Esophagus muscularis mucosa (tissue), 4 donors: ENCODE measurements around the gene PARK7. TPM values are rescaled to one million over a fixed set of nuclear protein-coding genes. Genes with fewer than 3 reads are reported as not detected.

Experiments used
- DNase-seq: peaks from one replicate; pipeline ENCODE4 v3.0.0-alpha.2; 2017; ENCODE audit errors: extremely low spot score
- H3K27ac ChIP-seq, 4 donors: fragments of 200-600 bp; sonication (generic); replicated peaks in 1 of 4; 1 replicate in 3 of 4; 2 replicates in 1 of 4; pipeline ENCODE4 v1.5.1; 2016 to 2019; ENCODE audit warnings: mild to moderate bottlenecking in 1 of 4
- H3K27me3 ChIP-seq, 4 donors: fragments of 200-600 bp; sonication (generic); one replicate each; pipeline versions ENCODE4 v1.5.1 to v1.6.0; 2016 to 2019
- H3K36me3 ChIP-seq, 4 donors: fragments of 200-600 bp; sonication (generic); one replicate each; pipeline ENCODE4 v1.5.1; 2016 to 2019
- H3K4me1 ChIP-seq, 4 donors: fragments of 200-600 bp; sonication (generic); one replicate each; pipeline ENCODE4 v1.5.1; 2016 to 2019
- H3K4me3 ChIP-seq, 4 donors: fragments of 200-600 bp; sonication (generic); 1 replicate in 2 of 4; 2 replicates in 2 of 4; pipeline ENCODE4 v1.5.1; 2016 to 2019; ENCODE audit warnings: mild to moderate bottlenecking in 4 of 4, moderate library complexity in 1 of 4
- H3K9me3 ChIP-seq, 4 donors: fragments of 200-600 bp; sonication (generic); 1 replicate in 3 of 4; 2 replicates in 1 of 4; pipeline ENCODE4 v1.5.1; 2016 to 2019
- EP300 ChIP-seq: sonication (generic); formaldehyde crosslinking; IDR thresholded peaks from one replicate; pipeline ENCODE4 v1.6.1; 2017; ENCODE audit warnings: antibody characterized with exemption
- POLR2A ChIP-seq: fragments of 450-650 bp; IDR thresholded peaks from one replicate; pipeline ENCODE4 v1.6.1; 2017; ENCODE audit warnings: antibody characterized with exemption, moderate library complexity, mild to moderate bottlenecking, low read depth
- POLR2AphosphoS5 ChIP-seq, 2 donors: sonication (generic); formaldehyde crosslinking; IDR thresholded peaks; one replicate each; pipeline ENCODE4 v1.6.1; 2017; ENCODE audit warnings: antibody characterized with exemption in 2 of 2
- WGBS: methylation state at CpG from one replicate; pipeline ENCODE4 v1.1.5; 2018; 5-methylcytosine and 5-hydroxymethylcytosine counted together
- intact Hi-C: fragments of 100-400 bp; cut with DNase I; formaldehyde crosslinking; loops from one replicate; pipeline ENCODE4 v1.15.1; 2023
- total RNA-seq, 4 donors: library from RNA; depleted of rRNA; stranded (reverse); fragments of >200 nt; gene quantifications; one replicate each; pipeline versions ENCODE4 v1.1.0 to v1.2.1, GENCODE V29; 2016
- TF ChIP-seq, protein P1 (sequence below), 3 experiments: fragments of 200-600 bp in 2 of 3; fragments of 450-650 bp in 1 of 3; sonication (generic) in 2 of 3; IDR thresholded peaks; one replicate each; pipeline ENCODE4 v1.5.1; 2017 to 2019; ENCODE audit warnings: antibody characterized with exemption in 3 of 3, mild to moderate bottlenecking in 2 of 3, moderate library complexity in 1 of 3

The PARK7 gene
- total RNA-seq, 4 donors from 2014 or later: 201 to 229 (median 212) TPM

DNA sequence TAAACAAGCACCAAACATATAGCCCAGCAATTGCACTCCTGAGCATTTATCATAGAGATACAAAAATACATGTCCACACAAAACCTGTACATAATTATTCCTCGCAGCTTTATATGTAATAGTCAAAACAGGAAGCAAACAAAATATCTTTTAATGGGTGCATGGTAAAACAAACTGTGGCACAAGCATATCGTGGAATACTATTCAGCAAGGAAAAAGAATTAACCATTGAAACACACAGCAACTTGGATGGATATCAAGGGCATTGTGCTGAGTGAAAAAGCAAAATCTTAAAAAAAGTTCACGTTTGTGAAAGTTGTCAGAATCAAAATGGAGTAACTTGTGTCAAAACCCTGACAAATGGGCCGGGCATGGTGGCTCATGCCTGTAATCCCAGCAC is 33.3 kb upstream of the PARK7 start:
- Histone ChIP-seq H3K4me3 (no peak overlapping the region), H3K9me3 (no peaks in the 10 kb centered on the region), H3K27me3 (peaks cover 0 to 61% (median 5%) of the 10 kb centered on the region in 4 donors), H3K36me3 (no peaks in the 10 kb centered on the region), H3K4me1 (no peaks in the 10 kb centered on the region), H3K27ac (no peak overlapping the region)
- intact Hi-C loops: no loop called here
- DNase-seq: no peak
- TF ChIP-seq, protein P1, sequence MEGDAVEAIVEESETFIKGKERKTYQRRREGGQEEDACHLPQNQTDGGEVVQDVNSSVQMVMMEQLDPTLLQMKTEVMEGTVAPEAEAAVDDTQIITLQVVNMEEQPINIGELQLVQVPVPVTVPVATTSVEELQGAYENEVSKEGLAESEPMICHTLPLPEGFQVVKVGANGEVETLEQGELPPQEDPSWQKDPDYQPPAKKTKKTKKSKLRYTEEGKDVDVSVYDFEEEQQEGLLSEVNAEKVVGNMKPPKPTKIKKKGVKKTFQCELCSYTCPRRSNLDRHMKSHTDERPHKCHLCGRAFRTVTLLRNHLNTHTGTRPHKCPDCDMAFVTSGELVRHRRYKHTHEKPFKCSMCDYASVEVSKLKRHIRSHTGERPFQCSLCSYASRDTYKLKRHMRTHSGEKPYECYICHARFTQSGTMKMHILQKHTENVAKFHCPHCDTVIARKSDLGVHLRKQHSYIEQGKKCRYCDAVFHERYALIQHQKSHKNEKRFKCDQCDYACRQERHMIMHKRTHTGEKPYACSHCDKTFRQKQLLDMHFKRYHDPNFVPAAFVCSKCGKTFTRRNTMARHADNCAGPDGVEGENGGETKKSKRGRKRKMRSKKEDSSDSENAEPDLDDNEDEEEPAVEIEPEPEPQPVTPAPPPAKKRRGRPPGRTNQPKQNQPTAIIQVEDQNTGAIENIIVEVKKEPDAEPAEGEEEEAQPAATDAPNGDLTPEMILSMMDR (IDR thresholded peaks at IDR 0.05): no peak
- TF ChIP-seq POLR2AphosphoS5 (IDR thresholded peaks at IDR 0.05) (no peak), EP300 (no peak), POLR2A (no peak)
- 82% methylated on average over 4 of the region's 4 CpGs for whole genome bisulfite sequencing

DNA sequence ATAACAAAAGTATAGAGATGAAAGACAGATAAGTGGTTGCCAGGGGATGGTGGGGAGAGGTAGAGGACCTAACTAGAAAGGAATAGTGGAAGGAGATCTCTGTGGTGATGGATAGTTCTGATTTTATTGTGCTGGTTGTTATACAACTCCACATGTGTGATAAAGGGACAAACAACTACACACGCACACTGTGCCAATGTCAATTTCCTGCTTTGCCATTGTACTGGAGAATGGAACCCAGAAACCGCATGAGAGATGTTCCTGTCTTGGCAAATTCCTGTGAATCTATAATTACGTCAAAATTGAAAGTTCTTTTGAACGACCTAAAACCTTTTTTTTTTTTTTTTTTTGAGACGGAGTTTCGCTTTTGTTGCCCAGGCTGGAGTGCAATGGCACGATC is 31.9 kb upstream of the PARK7 start:
- intact Hi-C loops: no loop called here
- Histone ChIP-seq H3K9me3 (no peaks in the 10 kb centered on the region), H3K4me1 (no peaks in the 10 kb centered on the region), H3K27me3 (peaks cover 0 to 73% (median 5%) of the 10 kb centered on the region in 4 donors), H3K4me3 (no peak overlapping the region), H3K36me3 (no peaks in the 10 kb centered on the region), H3K27ac (no peak overlapping the region)
- DNase-seq: no peak
- WGBS: 67% methylated on average over 7 of the region's 7 CpGs
- no peak for TF ChIP-seq EP300
- TF ChIP-seq, protein P1 (IDR thresholded peaks at IDR 0.05): no peak
- no peak for TF ChIP-seq POLR2A
- TF ChIP-seq POLR2AphosphoS5 (IDR thresholded peaks at IDR 0.05): no peak

DNA sequence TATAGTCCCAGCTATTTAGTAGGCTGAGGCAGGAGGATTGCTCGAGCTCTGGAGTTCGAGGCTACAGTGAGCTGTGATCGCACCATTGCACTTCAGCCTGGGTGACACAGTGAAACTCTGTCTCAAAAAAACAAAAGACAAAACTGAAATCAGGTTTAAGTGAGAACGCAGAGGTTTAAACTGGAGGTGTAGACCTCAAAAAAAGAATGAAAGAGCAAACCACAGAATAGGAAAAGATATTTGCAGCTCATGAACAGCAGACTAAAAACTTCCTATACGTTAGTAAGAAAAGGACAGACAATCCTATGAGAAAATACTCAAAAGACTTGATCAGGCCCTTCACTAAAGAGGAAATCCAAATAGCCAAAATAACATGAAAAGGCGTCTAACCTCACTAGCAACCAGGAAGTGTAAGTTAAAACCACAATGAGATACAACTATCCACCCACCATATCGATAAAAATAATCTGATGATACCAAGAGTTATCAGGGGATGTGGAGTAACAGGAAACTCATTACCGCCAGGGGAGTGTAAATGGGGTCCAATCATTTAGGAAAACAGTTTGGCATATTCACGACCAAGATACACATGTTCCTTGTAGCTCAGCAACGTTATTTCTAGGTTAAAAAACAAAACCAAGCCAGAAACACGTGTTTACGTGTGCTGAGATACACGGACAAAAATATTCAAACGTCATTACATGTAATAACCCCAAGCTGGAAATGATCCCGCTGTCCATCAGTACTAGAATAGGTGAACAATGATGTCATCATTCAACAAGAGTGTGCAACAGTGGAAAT is 30.7 kb upstream of the PARK7 start:
- intact Hi-C loops: no loop called here
- no peak for DNase-seq
- 81% methylated on average over 15 of the region's 15 CpGs for WGBS
- Histone ChIP-seq H3K9me3 (no peaks in the 10 kb centered on the region), H3K4me3 (no peak overlapping the region), H3K4me1 (no peaks in the 10 kb centered on the region), H3K36me3 (no peaks in the 10 kb centered on the region), H3K27ac (no peak overlapping the region), H3K27me3 (peaks cover 0 to 70% (median 2%) of the 10 kb centered on the region in 4 donors)
- TF ChIP-seq, protein P1 (IDR thresholded peaks at IDR 0.05): no peak
- TF ChIP-seq EP300 (no peak), POLR2A (no peak), POLR2AphosphoS5 (IDR thresholded peaks at IDR 0.05) (no peak)

DNA sequence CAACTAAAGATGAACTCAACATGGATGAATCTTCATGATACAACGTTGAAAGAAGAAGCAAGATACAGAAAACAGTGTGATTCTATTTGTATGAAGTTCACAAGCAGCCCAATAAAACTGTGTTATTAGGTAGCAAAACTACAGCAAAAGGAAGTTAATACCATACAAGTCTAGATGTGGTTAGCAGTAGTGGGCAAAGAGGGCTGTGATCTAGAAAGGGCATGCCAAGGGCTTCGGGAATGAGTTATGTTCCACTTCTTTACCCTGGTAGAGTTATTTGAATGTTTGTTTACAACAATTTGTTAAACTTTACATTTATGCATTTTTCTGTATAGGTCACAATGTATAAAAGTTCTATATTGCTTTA is 30.1 kb upstream of the PARK7 start:
- H3K4me3 ChIP-seq: no peak overlapping the region
- H3K4me1 ChIP-seq: no peaks in the 10 kb centered on the region
- intact Hi-C loops: no loop called here
- H3K27ac ChIP-seq: no peak overlapping the region
- DNase-seq: no peak
- no peaks in the 10 kb centered on the region for H3K9me3 ChIP-seq
- TF ChIP-seq, protein P1 (IDR thresholded peaks at IDR 0.05): no peak
- TF ChIP-seq POLR2A: no peak
- TF ChIP-seq EP300: no peak
- no peak for TF ChIP-seq POLR2AphosphoS5 (IDR thresholded peaks at IDR 0.05)
- 71% methylated on average over 2 of the region's 2 CpGs for WGBS
- peaks cover 0 to 69% (median 0%) of the 10 kb centered on the region in 4 donors for H3K27me3 ChIP-seq
- no peaks in the 10 kb centered on the region for H3K36me3 ChIP-seq
